CD4-positive, alpha-beta T cell (primary cell): ENCODE results near the gene NMRK2. TPM values are rescaled to one million over a fixed set of nuclear protein-coding genes. Genes with fewer than 3 reads are reported as not detected.
"Not testable (repeated sequence)": the region's sequence is repeated elsewhere in the genome, so short reads cannot be mapped to it uniquely, and the experiment has no call there.

Experiments used
- ATAC-seq: fragments of 200-7000 bp; cut with Tn5 transposase; one replicate; pipeline ENCODE4 v1.10.0; 2022; ENCODE audit warnings: mild to moderate bottlenecking; ENCODE audit not compliant: poor library complexity
- CTCF ChIA-PET: fragments of 350-600 bp; sonication (Branson Sonifier 250); formaldehyde crosslinking; loops from one replicate; lab custom pipeline; 2021; ENCODE audit warnings: antibody characterized with exemption, inconsistent platforms; lab: Charles Lee
- POLR2A ChIA-PET: fragments of 350-600 bp; sonication (Branson Sonifier 250); formaldehyde crosslinking; loops from one replicate; lab custom pipeline; 2021; ENCODE audit warnings: antibody characterized with exemption, inconsistent platforms; lab: Charles Lee
- DNase-seq, 14 experiments: peaks; one replicate each; pipeline ENCODE4 v3.0.0-alpha.2; 2013 to 2020; ENCODE audit warnings: mixed read lengths in 2 of 14
- H3K27ac ChIP-seq, 2 donors: one replicate each; pipeline versions ENCODE4 v1.5.1 to v1.7.0; 2013; ENCODE audit warnings: low read length in 2 of 2, low read depth in 1 of 2, mild to moderate bottlenecking in 1 of 2
- H3K27me3 ChIP-seq, 2 experiments: 1 replicate in 1 of 2; 2 replicates in 1 of 2; pipeline versions ENCODE4 v1.6.1 to v1.7.0; 2013; ENCODE audit warnings: low read length in 2 of 2, control low read depth in 1 of 2, mild to moderate bottlenecking in 1 of 2, moderate library complexity in 1 of 2; ENCODE audit not compliant: insufficient read depth in 2 of 2, control insufficient read depth in 1 of 2
- H3K36me3 ChIP-seq: one replicate; pipeline ENCODE4 v1.6.1; 2013; ENCODE audit warnings: low read length, control low read depth; ENCODE audit not compliant: insufficient read depth
- H3K4me1 ChIP-seq: one replicate; pipeline ENCODE4 v1.6.1; 2013; ENCODE audit warnings: low read length, control low read depth; ENCODE audit not compliant: insufficient read depth
- H3K4me3 ChIP-seq: one replicate; pipeline ENCODE4 v1.5.1; 2013; ENCODE audit warnings: mild to moderate bottlenecking, low read length, moderate library complexity
- H3K9me3 ChIP-seq, 2 experiments: 1 replicate in 1 of 2; 2 replicates in 1 of 2; pipeline versions ENCODE4 v1.6.1 to v1.7.0; 2013; ENCODE audit warnings: low read length in 2 of 2, mild to moderate bottlenecking in 2 of 2, control low read depth in 1 of 2, moderate library complexity in 1 of 2; ENCODE audit not compliant: control insufficient read depth in 1 of 2, insufficient read depth in 1 of 2
- H3K27ac Mint-ChIP-seq: one replicate; pipeline ENCODE4 v1.8.0; 2020; ENCODE audit warnings: mixed read lengths
- H3K27me3 Mint-ChIP-seq: one replicate; pipeline ENCODE4 v1.8.0; 2021; ENCODE audit warnings: mixed read lengths
- H3K36me3 Mint-ChIP-seq: one replicate; pipeline ENCODE4 v1.8.0; 2021; ENCODE audit warnings: low read depth, mixed read lengths
- H3K4me1 Mint-ChIP-seq: one replicate; pipeline ENCODE4 v1.8.0; 2021; ENCODE audit warnings: low read depth, mixed read lengths
- H3K4me3 Mint-ChIP-seq: one replicate; pipeline ENCODE4 v1.8.0; 2020; ENCODE audit warnings: mild to moderate bottlenecking, mixed read lengths
- H3K9me3 Mint-ChIP-seq: one replicate; pipeline ENCODE4 v1.8.0; 2020; ENCODE audit warnings: mixed read lengths
- intact Hi-C, 2 experiments: fragments of 100-400 bp; cut with DNase I in 1 of 2; cut with micrococcal nuclease in 1 of 2; formaldehyde crosslinking; loops; one replicate each; pipeline versions ENCODE4 v1.15.1 to v1.9.0; 2023 to 2025; cut with DNase I, micrococcal nuclease
- total RNA-seq, 174 experiments: library from RNA in 2 of 174; stranded (reverse) in 2 of 174; gene quantifications; one replicate each; pipeline ENCODE4 v1.2.3 and lab custom pipeline; 2021 to 2026
- TF ChIP-seq, protein P1 (sequence below): fragments of 200-600 bp; IDR thresholded peaks from one replicate; pipeline ENCODE4 v1.8.0; 2022; ENCODE audit warnings: antibody characterized with exemption, mild to moderate bottlenecking

The NMRK2 gene
- total RNA-seq, 2 experiments from 2014 or later = not detected

DNA sequence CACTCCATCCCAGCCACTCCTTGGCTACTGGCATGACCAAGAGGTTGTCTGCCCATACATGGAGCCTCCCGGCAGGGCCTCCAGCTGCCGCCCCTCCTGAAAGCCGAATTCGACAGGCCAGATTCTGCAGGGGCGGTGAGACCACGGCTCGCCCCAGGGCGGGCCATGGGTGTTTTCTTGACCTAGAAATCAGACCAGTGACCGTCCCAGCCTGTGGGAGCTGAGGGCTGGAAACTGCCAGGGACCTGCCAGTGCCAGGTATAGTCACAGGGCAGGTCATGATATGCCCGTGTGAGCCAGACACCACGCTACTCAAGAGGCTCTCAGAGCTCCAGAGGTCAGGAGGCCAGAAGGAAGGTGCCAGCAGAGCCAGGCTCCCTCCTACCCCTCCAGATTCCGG, 21.2 kb downstream of the NMRK2 start:
- Mint-ChIP-seq H3K27me3 (peaks cover 6% of the 10 kb centered on the region), H3K4me3 (no peak overlapping the region), H3K27ac (no peak overlapping the region), H3K4me1 (peaks cover 6% of the 10 kb centered on the region), H3K9me3 (no peaks in the 10 kb centered on the region), H3K36me3 (peaks cover 7% of the 10 kb centered on the region)
- Histone ChIP-seq H3K4me3 (no peak overlapping the region), H3K9me3 (no peaks in the 10 kb centered on the region), H3K4me1 (peaks cover 16% of the 10 kb centered on the region), H3K36me3 (peaks cover 12% of the 10 kb centered on the region), H3K27ac (no peak overlapping the region), H3K27me3 (no peaks in the 10 kb centered on the region)
- CTCF ChIA-PET = no interaction called here
- POLR2A ChIA-PET = interaction anchor here (1.2 kb wide), 1 partner anchor 33 kb away, joined by 3 read pairs; no protein-coding TSS in a partner anchor
- DNase-seq = no peak
- intact Hi-C loops = no loop called here
- TF ChIP-seq, protein P1, sequence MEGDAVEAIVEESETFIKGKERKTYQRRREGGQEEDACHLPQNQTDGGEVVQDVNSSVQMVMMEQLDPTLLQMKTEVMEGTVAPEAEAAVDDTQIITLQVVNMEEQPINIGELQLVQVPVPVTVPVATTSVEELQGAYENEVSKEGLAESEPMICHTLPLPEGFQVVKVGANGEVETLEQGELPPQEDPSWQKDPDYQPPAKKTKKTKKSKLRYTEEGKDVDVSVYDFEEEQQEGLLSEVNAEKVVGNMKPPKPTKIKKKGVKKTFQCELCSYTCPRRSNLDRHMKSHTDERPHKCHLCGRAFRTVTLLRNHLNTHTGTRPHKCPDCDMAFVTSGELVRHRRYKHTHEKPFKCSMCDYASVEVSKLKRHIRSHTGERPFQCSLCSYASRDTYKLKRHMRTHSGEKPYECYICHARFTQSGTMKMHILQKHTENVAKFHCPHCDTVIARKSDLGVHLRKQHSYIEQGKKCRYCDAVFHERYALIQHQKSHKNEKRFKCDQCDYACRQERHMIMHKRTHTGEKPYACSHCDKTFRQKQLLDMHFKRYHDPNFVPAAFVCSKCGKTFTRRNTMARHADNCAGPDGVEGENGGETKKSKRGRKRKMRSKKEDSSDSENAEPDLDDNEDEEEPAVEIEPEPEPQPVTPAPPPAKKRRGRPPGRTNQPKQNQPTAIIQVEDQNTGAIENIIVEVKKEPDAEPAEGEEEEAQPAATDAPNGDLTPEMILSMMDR = no peak
- no peak for ATAC-seq

DNA sequence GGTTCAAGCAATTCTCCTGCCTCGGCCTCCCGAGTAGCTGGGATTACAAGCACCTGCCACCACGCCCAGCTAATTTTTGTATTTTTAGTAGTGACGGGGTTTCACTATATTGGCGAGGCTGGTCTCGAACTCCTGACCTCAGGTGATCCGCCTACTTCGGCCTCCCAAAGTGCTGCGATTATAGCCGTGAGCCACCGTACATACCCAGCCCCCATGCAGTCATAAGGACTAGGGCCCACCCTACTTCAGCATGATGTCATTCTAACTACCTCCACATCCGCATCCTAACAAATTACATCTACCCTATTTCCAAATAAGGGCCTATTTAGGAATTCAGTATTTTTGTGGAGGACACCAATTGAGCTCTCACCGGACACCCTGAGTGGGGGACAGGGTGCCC, 22.4 kb downstream of the NMRK2 start:
- H3K4me3 ChIP-seq, H3K9me3 Mint-ChIP-seq, H3K9me3 ChIP-seq, H3K27me3 Mint-ChIP-seq, H3K27ac ChIP-seq, H3K27ac Mint-ChIP-seq, H3K4me3 Mint-ChIP-seq, H3K36me3 Mint-ChIP-seq, intact Hi-C loops, H3K4me1 Mint-ChIP-seq, POLR2A ChIA-PET, DNase-seq, H3K27me3 ChIP-seq, ATAC-seq: not testable (repeated sequence)
- CTCF ChIA-PET = interaction anchor here (1.6 kb wide), 1 partner anchor 33 kb away, joined by 5 read pairs; no protein-coding TSS in a partner anchor
- H3K36me3 ChIP-seq = peaks cover 22% of the 10 kb centered on the region
- H3K4me1 ChIP-seq = peaks cover 15% of the 10 kb centered on the region

DNA sequence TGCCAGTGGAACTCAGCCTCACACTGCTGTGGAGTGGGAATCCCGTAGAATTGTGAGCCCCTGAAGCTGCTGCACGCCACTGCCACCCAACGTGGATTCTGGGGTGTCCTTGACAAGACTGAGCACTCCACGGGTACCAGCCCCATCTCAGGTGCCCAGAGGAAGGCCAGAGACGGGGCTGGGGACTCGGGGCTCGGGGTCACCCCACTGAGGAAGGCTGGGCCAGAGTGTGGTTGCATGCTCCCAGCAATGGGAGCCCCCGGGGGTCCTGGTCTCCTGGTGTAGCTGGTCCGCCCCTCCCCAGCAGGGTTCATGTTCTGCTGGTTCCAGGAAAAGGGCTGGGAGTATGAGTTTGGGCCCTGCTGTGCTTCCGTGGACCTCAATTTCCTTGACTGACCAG, 22.8 kb downstream of the NMRK2 start:
- ATAC-seq (no peak), DNase-seq (no peak)
- ChIA-PET CTCF (interaction anchor here (1.6 kb wide), 1 partner anchor 32 kb away, joined by 5 read pairs; no protein-coding TSS in a partner anchor), POLR2A (no interaction called here)
- TF ChIP-seq, protein P1 = no peak
- intact Hi-C loops = no loop called here
- H3K4me3 Mint-ChIP-seq = no peak overlapping the region
- H3K9me3 Mint-ChIP-seq = no peaks in the 10 kb centered on the region
- peaks cover 7% of the 10 kb centered on the region for H3K36me3 Mint-ChIP-seq
- H3K4me1 ChIP-seq = peaks cover 11% of the 10 kb centered on the region
- H3K36me3 ChIP-seq = peaks cover 25% of the 10 kb centered on the region
- H3K27me3 ChIP-seq = no peaks in the 10 kb centered on the region
- H3K27me3 Mint-ChIP-seq = peaks cover 6% of the 10 kb centered on the region
- H3K4me3 ChIP-seq = no peak overlapping the region
- peaks cover 6% of the 10 kb centered on the region for H3K4me1 Mint-ChIP-seq
- no peak overlapping the region for H3K27ac ChIP-seq
- H3K27ac Mint-ChIP-seq = no peak overlapping the region
- no peaks in the 10 kb centered on the region for H3K9me3 ChIP-seq
